Measurements from ENCODE around the gene PDXP.
A peak's percentile ranks its signal among the peaks of the same experiment; 100 is the strongest.

Gene PDXP

DNA sequence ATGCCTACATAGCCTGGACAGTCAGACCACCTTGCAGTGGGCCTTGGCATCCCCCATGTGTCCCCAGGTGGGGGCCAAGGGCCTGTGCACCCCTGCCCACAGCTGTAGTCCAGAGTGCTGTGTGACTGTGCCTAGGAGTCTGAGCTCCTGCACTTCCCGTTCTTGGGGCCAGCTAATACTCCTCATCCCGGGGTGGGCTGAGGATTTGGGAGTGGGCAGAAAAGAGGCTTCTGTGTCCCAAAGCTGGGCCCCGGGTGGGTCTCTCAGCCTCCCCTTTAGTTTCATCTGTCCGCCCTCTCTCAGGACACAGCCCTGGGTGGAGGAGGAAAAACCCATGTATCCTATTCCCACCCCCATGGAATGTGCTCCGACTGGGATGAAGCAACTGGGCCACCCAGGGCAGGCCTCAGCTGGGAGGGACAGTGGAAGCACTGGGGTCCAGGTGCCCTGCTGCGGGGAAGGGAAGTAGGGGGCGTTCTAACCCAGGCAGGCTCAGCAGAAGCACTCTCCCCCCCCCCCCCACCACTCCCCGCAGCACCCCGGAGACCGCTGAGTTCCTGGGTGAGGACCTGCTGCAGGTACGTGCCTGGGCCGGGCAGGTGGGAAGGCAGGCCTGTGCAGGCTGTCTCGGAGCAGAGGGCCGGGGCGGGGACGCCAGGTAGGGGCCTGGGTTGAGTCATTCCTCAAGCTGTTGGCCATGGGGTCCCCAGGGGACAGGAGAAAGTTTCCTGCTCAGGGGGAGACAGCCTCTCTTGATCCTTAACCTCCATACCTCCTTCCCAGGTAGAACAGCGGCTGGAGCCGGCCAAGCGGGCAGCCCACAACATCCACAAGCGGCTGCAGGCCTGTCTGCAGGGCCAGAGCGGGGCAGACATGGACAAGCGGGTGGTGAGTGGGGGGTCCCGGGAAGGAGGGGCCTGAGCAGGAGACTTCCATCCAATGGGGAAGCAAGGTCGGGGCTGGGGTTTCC, 17.6 kb upstream of the PDXP start:
- Histone ChIP-seq H3K27ac (ENCODE audit: insufficient read depth in 1 of 2, low read depth in 1 of 2, low read length in 2 of 2, poor library complexity in 1 of 2, severe bottlenecking in 2 of 2) (peak overlapping the region in 1 of 2 experiments; percentile 19), H3K36me3 (ENCODE audit: control insufficient read depth in 4 of 4, insufficient read depth in 4 of 4, low read length in 3 of 4) (peaks cover 5 to 44% (median 21%) of the 10 kb centered on the region in 4 experiments), H3K27me3 (replicated peaks in 2 of 5; ENCODE audit: control insufficient read depth in 4 of 5, insufficient read depth in 5 of 5, low read length in 4 of 5) (no peaks in the 10 kb centered on the region), H3K9me3 (ENCODE audit: control extremely low read depth in 1 of 5, control insufficient read depth in 4 of 5, insufficient read depth in 2 of 5, low read depth in 1 of 5, low read length in 4 of 5) (no peaks in the 10 kb centered on the region), H3K4me1 (ENCODE audit: control extremely low read depth in 1 of 4, control insufficient read depth in 4 of 4, insufficient read depth in 4 of 4, low read length in 3 of 4) (peaks cover 3 to 65% (median 52%) of the 10 kb centered on the region in 4 experiments), H3K4me3 (ENCODE audit: control insufficient read depth in 1 of 7, extremely low read depth in 1 of 7, insufficient read depth in 4 of 7, low read depth in 2 of 7, low read length in 6 of 7) (peak overlapping the region in 6 of 7 experiments; percentile 15 to 84 (median 74))
- WGBS (ENCODE audit: insufficient coverage): 84% methylated on average over 17 of the region's 24 CpGs
- no peak for DNase-seq
- ChIA-PET CTCF (interaction anchor here (3.6 to 26.6 kb wide), 3 partner anchors 21 to 54 kb away, joined by 16 to 672 read pairs (median 622); partner anchors contain the start of genes GGA1, LGALS1, NOL12 and PDXP), POLR2A (no interaction called here)

DNA sequence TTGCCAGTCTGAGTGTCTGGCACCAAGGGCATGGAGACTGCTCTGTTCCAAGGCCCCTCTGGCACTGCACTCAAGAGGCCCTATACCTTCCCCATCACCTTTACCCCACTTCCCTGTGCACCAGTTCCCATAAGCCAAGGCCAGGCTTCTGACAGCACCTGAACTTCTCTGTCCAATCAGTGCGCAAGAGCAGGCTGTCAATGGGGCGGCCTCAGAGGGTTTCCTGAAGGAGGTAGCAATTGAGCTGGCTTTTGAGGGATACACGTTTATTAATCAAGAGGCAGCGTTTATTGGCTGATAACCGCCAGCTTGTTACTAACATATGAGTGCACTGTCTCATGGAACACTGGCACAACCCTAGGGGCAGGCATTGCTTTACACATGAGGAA, 17.0 kb upstream of the PDXP start:
- H3K4me1 ChIP-seq (ENCODE audit: control extremely low read depth in 1 of 4, control insufficient read depth in 4 of 4, insufficient read depth in 4 of 4, low read length in 3 of 4): peaks cover 3 to 58% (median 45%) of the 10 kb centered on the region in 4 experiments
- ChIA-PET CTCF (interaction anchor here (1.8 to 26.6 kb wide), 4 partner anchors 22 to 89 kb away, joined by 5 to 672 read pairs (median 319); partner anchors contain the start of genes GGA1, LGALS1, NOL12 and PDXP), POLR2A (no interaction called here)
- no peak overlapping the region for H3K4me3 ChIP-seq (ENCODE audit: control insufficient read depth in 1 of 7, extremely low read depth in 1 of 7, insufficient read depth in 4 of 7, low read depth in 2 of 7, low read length in 6 of 7)
- no peaks in the 10 kb centered on the region for H3K9me3 ChIP-seq (ENCODE audit: control extremely low read depth in 1 of 5, control insufficient read depth in 4 of 5, insufficient read depth in 2 of 5, low read depth in 1 of 5, low read length in 4 of 5)
- WGBS (ENCODE audit: insufficient coverage): 92% methylated on average over 5 of the region's 5 CpGs
- no peak overlapping the region for H3K27ac ChIP-seq (ENCODE audit: insufficient read depth in 1 of 2, low read depth in 1 of 2, low read length in 2 of 2, poor library complexity in 1 of 2, severe bottlenecking in 2 of 2)
- no peaks in the 10 kb centered on the region for H3K27me3 ChIP-seq (replicated peaks in 2 of 5; ENCODE audit: control insufficient read depth in 4 of 5, insufficient read depth in 5 of 5, low read length in 4 of 5)
- DNase-seq: no peak
- H3K36me3 ChIP-seq (ENCODE audit: control insufficient read depth in 4 of 4, insufficient read depth in 4 of 4, low read length in 3 of 4): peaks cover 5 to 47% (median 22%) of the 10 kb centered on the region in 4 experiments

DNA sequence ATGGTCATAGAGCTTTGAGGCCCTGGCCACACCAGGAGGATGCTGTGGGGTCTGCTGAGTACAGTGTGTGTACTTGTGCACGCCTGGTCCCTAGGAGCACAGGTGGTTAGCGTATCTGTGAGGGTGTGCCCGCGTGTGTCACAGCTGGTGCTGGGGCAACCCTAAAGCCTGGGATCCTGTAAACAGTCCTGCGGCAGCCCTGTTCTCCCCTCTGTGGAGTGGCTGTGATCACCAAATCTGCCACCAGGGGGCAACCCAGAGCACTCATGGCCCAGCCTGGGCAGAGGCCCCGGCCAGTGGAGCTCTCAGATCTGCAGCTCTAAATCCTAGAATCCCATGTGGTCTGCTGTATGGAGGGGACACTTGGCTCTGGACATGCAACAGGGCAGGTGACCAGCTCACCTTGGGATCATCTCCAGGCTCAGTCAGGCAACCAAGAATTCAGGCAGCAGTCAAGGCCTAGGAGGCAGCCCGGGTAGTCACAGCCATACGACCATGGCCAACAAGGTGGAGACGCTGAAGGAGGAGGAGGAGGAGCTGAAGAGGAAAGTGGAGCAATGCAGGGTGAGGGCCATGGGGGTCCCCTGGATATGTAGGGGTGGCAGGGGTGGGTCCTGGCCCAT, 15.2 kb upstream of the PDXP start:
- no peak overlapping the region for H3K4me3 ChIP-seq (ENCODE audit: control insufficient read depth in 1 of 7, extremely low read depth in 1 of 7, insufficient read depth in 4 of 7, low read depth in 2 of 7, low read length in 6 of 7)
- H3K36me3 ChIP-seq (ENCODE audit: control insufficient read depth in 4 of 4, insufficient read depth in 4 of 4, low read length in 3 of 4): peaks cover 5 to 63% (median 30%) of the 10 kb centered on the region in 4 experiments
- DNase-seq: peak; percentile 62 to 80 (median 69)
- H3K27me3 ChIP-seq (replicated peaks in 2 of 5; ENCODE audit: control insufficient read depth in 4 of 5, insufficient read depth in 5 of 5, low read length in 4 of 5): no peaks in the 10 kb centered on the region
- ChIA-PET CTCF (interaction anchor here (0.6 to 26.6 kb wide), 16 partner anchors 23 to 175 kb away, joined by 3 to 672 read pairs (median 4); partner anchors contain the start of genes GGA1, LGALS1, NOL12 and PDXP), POLR2A (interaction anchor here (0.5 to 1.7 kb wide), 3 partner anchors 9 to 87 kb away, joined by 3 to 4 read pairs (median 4); no protein-coding TSS in a partner anchor)
- WGBS (ENCODE audit: insufficient coverage): 34% methylated on average over 6 of the region's 9 CpGs
- no peaks in the 10 kb centered on the region for H3K9me3 ChIP-seq (ENCODE audit: control extremely low read depth in 1 of 5, control insufficient read depth in 4 of 5, insufficient read depth in 2 of 5, low read depth in 1 of 5, low read length in 4 of 5)
- H3K4me1 ChIP-seq (ENCODE audit: control extremely low read depth in 1 of 4, control insufficient read depth in 4 of 4, insufficient read depth in 4 of 4, low read length in 3 of 4): peaks cover 0 to 41% (median 27%) of the 10 kb centered on the region in 4 experiments
- no peak overlapping the region for H3K27ac ChIP-seq (ENCODE audit: insufficient read depth in 1 of 2, low read depth in 1 of 2, low read length in 2 of 2, poor library complexity in 1 of 2, severe bottlenecking in 2 of 2)

DNA sequence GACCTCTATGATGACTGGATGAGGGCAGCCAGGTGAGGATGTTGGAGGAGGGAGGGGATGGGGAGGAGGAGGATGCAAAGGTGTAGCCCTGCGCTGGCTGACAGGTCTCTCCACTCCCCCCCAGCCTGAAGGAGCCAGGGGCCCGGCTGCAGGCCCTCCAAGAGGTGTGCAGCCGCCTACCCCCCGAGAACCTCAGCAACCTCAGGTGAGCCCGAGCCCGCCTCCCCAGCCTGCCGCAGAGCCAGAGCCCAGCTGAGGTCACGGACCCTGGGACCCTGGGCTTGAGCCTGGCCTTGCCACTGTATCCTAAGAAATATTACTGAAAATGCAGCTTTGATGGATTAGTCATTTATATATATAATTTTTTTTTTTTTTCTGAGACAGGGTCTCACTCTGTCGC, 11.2 kb upstream of the PDXP start:
- H3K36me3 ChIP-seq (ENCODE audit: control insufficient read depth in 4 of 4, insufficient read depth in 4 of 4, low read length in 3 of 4): peaks cover 6 to 79% (median 47%) of the 10 kb centered on the region in 4 experiments
- CTCF ChIA-PET: interaction anchor here (26.6 to 39.6 kb wide), 2 partner anchors 10 to 20 kb away, joined by 672 read pairs; partner anchors contain the start of genes LGALS1, NOL12, PDXP and SH3BP1
- H3K4me1 ChIP-seq (ENCODE audit: control extremely low read depth in 1 of 4, control insufficient read depth in 4 of 4, insufficient read depth in 4 of 4, low read length in 3 of 4): peaks cover 0 to 14% (median 3%) of the 10 kb centered on the region in 4 experiments
- H3K4me3 ChIP-seq (ENCODE audit: control insufficient read depth in 1 of 7, extremely low read depth in 1 of 7, insufficient read depth in 4 of 7, low read depth in 2 of 7, low read length in 6 of 7): no peak overlapping the region
- POLR2A ChIA-PET: no interaction called here
- no peak for DNase-seq
- H3K27ac ChIP-seq (ENCODE audit: insufficient read depth in 1 of 2, low read depth in 1 of 2, low read length in 2 of 2, poor library complexity in 1 of 2, severe bottlenecking in 2 of 2): no peak overlapping the region
- H3K27me3 ChIP-seq (replicated peaks in 2 of 5; ENCODE audit: control insufficient read depth in 4 of 5, insufficient read depth in 5 of 5, low read length in 4 of 5): no peaks in the 10 kb centered on the region
- H3K9me3 ChIP-seq (ENCODE audit: control extremely low read depth in 1 of 5, control insufficient read depth in 4 of 5, insufficient read depth in 2 of 5, low read depth in 1 of 5, low read length in 4 of 5): no peaks in the 10 kb centered on the region
- WGBS (ENCODE audit: insufficient coverage): 95% methylated on average over 4 of the region's 9 CpGs

DNA sequence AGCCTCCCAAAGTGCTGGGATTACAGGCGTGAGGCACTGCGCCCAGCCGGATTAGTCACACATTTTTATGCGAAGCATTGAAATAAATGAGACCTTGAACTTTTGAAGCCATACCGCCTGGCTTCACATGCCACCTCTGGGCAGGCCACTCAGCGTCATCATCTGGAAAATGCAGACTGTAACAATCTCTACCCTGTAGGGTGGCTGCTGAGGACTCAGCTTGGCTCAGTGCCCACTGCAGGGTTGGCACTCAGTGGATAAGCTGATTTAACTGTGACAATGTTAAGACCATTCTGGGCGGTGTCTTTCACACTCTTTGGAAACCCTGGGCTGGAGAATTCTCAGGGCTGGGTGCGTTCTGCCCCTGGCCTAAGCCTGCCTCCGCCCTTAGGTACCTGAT, 10.6 kb upstream of the PDXP start:
- CTCF ChIA-PET: interaction anchor here (26.6 to 39.6 kb wide), 2 partner anchors 10 to 19 kb away, joined by 672 read pairs; partner anchors contain the start of genes LGALS1, NOL12, PDXP and SH3BP1
- peak in 1 of 3 donors; percentile 45 for DNase-seq
- Histone ChIP-seq H3K27me3 (replicated peaks in 2 of 5; ENCODE audit: control insufficient read depth in 4 of 5, insufficient read depth in 5 of 5, low read length in 4 of 5) (no peaks in the 10 kb centered on the region), H3K27ac (ENCODE audit: insufficient read depth in 1 of 2, low read depth in 1 of 2, low read length in 2 of 2, poor library complexity in 1 of 2, severe bottlenecking in 2 of 2) (no peak overlapping the region), H3K9me3 (ENCODE audit: control extremely low read depth in 1 of 5, control insufficient read depth in 4 of 5, insufficient read depth in 2 of 5, low read depth in 1 of 5, low read length in 4 of 5) (no peaks in the 10 kb centered on the region), H3K4me3 (ENCODE audit: control insufficient read depth in 1 of 7, extremely low read depth in 1 of 7, insufficient read depth in 4 of 7, low read depth in 2 of 7, low read length in 6 of 7) (no peak overlapping the region), H3K4me1 (ENCODE audit: control extremely low read depth in 1 of 4, control insufficient read depth in 4 of 4, insufficient read depth in 4 of 4, low read length in 3 of 4) (peaks cover 0 to 8% (median 3%) of the 10 kb centered on the region in 4 experiments), H3K36me3 (ENCODE audit: control insufficient read depth in 4 of 4, insufficient read depth in 4 of 4, low read length in 3 of 4) (peaks cover 6 to 74% (median 43%) of the 10 kb centered on the region in 4 experiments)
- POLR2A ChIA-PET: no interaction called here
- over 99% methylated on average over 7 of the region's 9 CpGs for WGBS (ENCODE audit: insufficient coverage)

DNA sequence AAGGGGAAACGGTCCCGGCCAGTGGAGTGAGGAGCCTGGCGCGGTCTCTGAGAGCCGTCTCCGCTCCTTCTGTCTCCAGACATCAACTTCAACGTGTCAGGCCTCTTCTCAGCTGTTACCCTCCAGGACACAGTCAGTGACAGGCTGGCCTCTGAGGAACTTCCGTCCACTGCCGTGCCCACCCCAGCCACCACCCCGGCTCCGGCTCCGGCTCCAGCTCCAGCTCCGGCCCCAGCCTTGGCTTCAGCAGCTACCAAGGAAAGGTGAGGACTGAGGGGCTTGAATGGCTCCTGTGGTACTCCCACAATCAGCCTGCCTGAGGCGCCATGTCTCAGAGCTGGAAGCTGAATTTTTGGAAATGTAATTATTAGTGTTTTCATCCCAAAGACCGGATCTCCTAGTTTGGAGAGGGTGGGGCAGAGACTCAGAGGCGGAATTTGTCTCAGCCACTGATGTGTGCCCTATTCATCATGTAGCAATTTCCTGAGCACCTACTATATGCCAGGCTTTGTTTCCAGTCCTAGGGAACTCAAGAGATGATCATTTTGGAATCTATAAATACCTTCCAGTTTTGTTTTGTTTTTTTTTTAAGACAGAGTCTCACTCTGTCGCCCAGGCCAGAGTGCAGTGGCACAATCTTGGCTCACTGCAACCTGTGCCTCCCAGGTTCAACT, 7.9 kb upstream of the PDXP start:
- Histone ChIP-seq H3K4me1 (ENCODE audit: control extremely low read depth in 1 of 4, control insufficient read depth in 4 of 4, insufficient read depth in 4 of 4, low read length in 3 of 4) (no peaks in the 10 kb centered on the region), H3K36me3 (ENCODE audit: control insufficient read depth in 4 of 4, insufficient read depth in 4 of 4, low read length in 3 of 4) (peaks cover 6 to 64% (median 40%) of the 10 kb centered on the region in 4 experiments), H3K27me3 (replicated peaks in 2 of 5; ENCODE audit: control insufficient read depth in 4 of 5, insufficient read depth in 5 of 5, low read length in 4 of 5) (no peaks in the 10 kb centered on the region), H3K27ac (ENCODE audit: insufficient read depth in 1 of 2, low read depth in 1 of 2, low read length in 2 of 2, poor library complexity in 1 of 2, severe bottlenecking in 2 of 2) (no peak overlapping the region), H3K4me3 (ENCODE audit: control insufficient read depth in 1 of 7, extremely low read depth in 1 of 7, insufficient read depth in 4 of 7, low read depth in 2 of 7, low read length in 6 of 7) (no peak overlapping the region), H3K9me3 (ENCODE audit: control extremely low read depth in 1 of 5, control insufficient read depth in 4 of 5, insufficient read depth in 2 of 5, low read depth in 1 of 5, low read length in 4 of 5) (no peaks in the 10 kb centered on the region)
- ChIA-PET CTCF (interaction anchor here (26.6 to 39.6 kb wide), 2 partner anchors 13 to 16 kb away, joined by 672 read pairs; partner anchors contain the start of genes LGALS1, NOL12, PDXP and SH3BP1), POLR2A (no interaction called here)
- DNase-seq: no peak
- 98% methylated on average over 16 of the region's 17 CpGs for WGBS (ENCODE audit: insufficient coverage)

Measured in common myeloid progenitor, CD34-positive (primary cell).